Measurements from ENCODE around the gene CDH23.

- TF ChIP-seq CTCF (optimal IDR thresholded peaks at IDR 0.05 in 1 of 3, IDR thresholded peaks at IDR 0.05 in 1 of 3, conservative IDR thresholded peaks at IDR 0.05 in 1 of 3; ENCODE audit: extremely low read depth in 1 of 3, insufficient read depth in 2 of 3, low read length in 3 of 3) (no peak), EZH2 (IDR thresholded peaks at IDR 0.05; ENCODE audit: low read length) (no peak)
These were observed 347.1 kb downstream of the CDH23 start for GRCh38 chr10:71743866-71744265.
